Adrenal gland (tissue), 12 donors: ENCODE data around the gene VWA8. TPM values are rescaled to one million over a fixed set of nuclear protein-coding genes. Genes with fewer than 3 reads are reported as not detected.

Experiments used
- DNase-seq, 7 donors: peaks; one replicate each; pipeline ENCODE4 v3.0.0-alpha.2; 2019 to 2020
- H3K27ac ChIP-seq, 5 donors: fragments of 200-600 bp; sonication (generic) in 4 of 5; 1 replicate in 3 of 5; 2 replicates in 2 of 5; pipeline versions ENCODE4 v1.5.1 to v1.8.0; 2016 to 2020; ENCODE audit warnings: mild to moderate bottlenecking in 1 of 5
- H3K27me3 ChIP-seq: fragments of 200-600 bp; 2 replicates; pipeline ENCODE4 v1.8.0; 2021
- H3K36me3 ChIP-seq, 2 donors: fragments of 200-600 bp; replicated peaks in 1 of 2; 1 replicate in 1 of 2; 2 replicates in 1 of 2; pipeline versions ENCODE4 v1.5.1 to v1.8.0; 2018 to 2022
- H3K4me1 ChIP-seq, 2 donors: fragments of 200-600 bp; replicated peaks in 1 of 2; 1 replicate in 1 of 2; 2 replicates in 1 of 2; pipeline versions ENCODE4 v1.5.1 to v1.8.0; 2018 to 2021
- H3K4me3 ChIP-seq, 4 donors: fragments of 200-600 bp; sonication (generic) in 3 of 4; one replicate each; pipeline ENCODE4 v1.5.1; 2016 to 2018
- H3K9me3 ChIP-seq, 3 donors: fragments of 200-600 bp; sonication (generic) in 1 of 3; replicated peaks in 1 of 3; 1 replicate in 2 of 3; 2 replicates in 1 of 3; pipeline versions ENCODE4 v1.5.1 to v1.8.0; 2016 to 2021
- CTCF ChIP-seq, 6 experiments: fragments of 450-650 bp in 4 of 6; fragments of 200-600 bp in 2 of 6; sonication (generic) in 1 of 6; IDR thresholded peaks; 1 replicate in 5 of 6; 2 replicates in 1 of 6; pipeline versions ENCODE4 v1.5.1 to v1.8.0; 2016 to 2021; ENCODE audit warnings: antibody characterized with exemption in 6 of 6, mild to moderate bottlenecking in 2 of 6, moderate library complexity in 1 of 6
- POLR2A ChIP-seq, 2 donors: fragments of 450-650 bp; IDR thresholded peaks; one replicate each; pipeline ENCODE4 v1.6.1; 2017; ENCODE audit warnings: antibody characterized with exemption in 2 of 2, mild to moderate bottlenecking in 2 of 2, moderate library complexity in 1 of 2
- WGBS, 4 donors: extraction: QIAGEN DNeasy Blood & Tissue Kit in 2 of 4; methylation state at CpG; one replicate each; pipeline versions ENCODE4 v1.1.5 to v1.1.7; 2013 to 2017; 5-methylcytosine and 5-hydroxymethylcytosine counted together
- intact Hi-C, 2 donors: fragments of 100-400 bp; cut with DNase I; formaldehyde crosslinking; loops; one replicate each; pipeline versions ENCODE4 v1.14.1 to v1.15.0; 2022 to 2023
- polyA plus RNA-seq, 3 donors: library from polyadenylated mRNA; stranded (reverse); fragments of 200-250 nt in 2 of 3; fragments of 350-450 nt in 1 of 3; fragmentation: Illumina TruSeq in 1 of 3; extraction: RNeasy Lipid Tissue Mini Kit (QIAGEN cat#74804) in 1 of 3; gene quantifications; one replicate each; pipeline ENCODE4 v1.2.3, GENCODE V29; 2013 to 2014
- total RNA-seq, 9 donors: library from RNA; depleted of rRNA in 4 of 9; stranded (reverse); fragments of >200 nt in 4 of 9; fragments of 120-200 nt in 1 of 9; fragmentation: NEBNext Ultra II Directional in 1 of 9; extraction: Animal tissue kit (Norgen Biotek cat#: 25700) in 1 of 9; gene quantifications; one replicate each; pipeline versions ENCODE4 v1.1.0 to v1.2.4, GENCODE V29; 2013 to 2023
- donor health status: healthy with polysubstance abuse.
- donor health status: Bipolar disorder and iron deficiency.
- donor health status: DM: yes; HTN: yes; CAD: no.
- donor health status: DM: no; HTN: no; CAD: no.
- donor health status: DM: no; HTN: no; CAD: no.
- donor health status: DM: yes; HTN: yes; CAD: no.

VWA8 gene
- total and polyA plus RNA-seq, 12 donors = 8.1 to 45.4 (median 31.4) TPM

- no peak for DNase-seq
- Histone ChIP-seq H3K9me3 (no peaks in the 10 kb centered on the region), H3K27ac (no peak overlapping the region), H3K27me3 (no peaks in the 10 kb centered on the region), H3K4me1 (no peaks in the 10 kb centered on the region), H3K36me3 (no peaks in the 10 kb centered on the region), H3K4me3 (no peak overlapping the region)
- 88 to 98% (median 97%) methylated on average over 3 of the region's 3 CpGs for WGBS, 4 donors
- intact Hi-C loops = no loop called here
- TF ChIP-seq POLR2A (IDR thresholded peaks at IDR 0.05) (no peak), CTCF (IDR thresholded peaks at IDR 0.05) (no peak)
These were observed 361.3 kb downstream of the VWA8 start for GRCh38 chr13:41599619-41600018.

GRCh38 chr13:41597348-41598041 lies 363.4 kb downstream of the VWA8 start:
- H3K27me3 ChIP-seq = no peaks in the 10 kb centered on the region
- TF ChIP-seq POLR2A (IDR thresholded peaks at IDR 0.05) (no peak), CTCF (IDR thresholded peaks at IDR 0.05) (no peak)
- peaks cover 0 to 9% of the 10 kb centered on the region in 2 donors for H3K4me1 ChIP-seq
- H3K9me3 ChIP-seq = no peaks in the 10 kb centered on the region
- no peak overlapping the region for H3K4me3 ChIP-seq
- no peaks in the 10 kb centered on the region for H3K36me3 ChIP-seq
- 94 to 99% (median 96%) methylated on average over 2 of the region's 2 CpGs for WGBS, 4 donors
- DNase-seq = no peak
- intact Hi-C loops = no loop called here
- H3K27ac ChIP-seq = no peak overlapping the region

GRCh38 chr13:41596190-41596589 lies 364.7 kb downstream of the VWA8 start:
- Histone ChIP-seq H3K4me1 (peaks cover 0 to 9% of the 10 kb centered on the region in 2 donors), H3K27ac (no peak overlapping the region), H3K9me3 (no peaks in the 10 kb centered on the region), H3K4me3 (no peak overlapping the region), H3K27me3 (no peaks in the 10 kb centered on the region), H3K36me3 (no peaks in the 10 kb centered on the region)
- TF ChIP-seq POLR2A (IDR thresholded peaks at IDR 0.05) = no peak
- no peak for TF ChIP-seq CTCF (IDR thresholded peaks at IDR 0.05)
- intact Hi-C loops = no loop called here
- no peak for DNase-seq

- DNase-seq = no peak
- no peaks in the 10 kb centered on the region for H3K27me3 ChIP-seq
- H3K4me3 ChIP-seq = no peak overlapping the region
- H3K9me3 ChIP-seq = no peaks in the 10 kb centered on the region
- 96 to 100% (median 98%) methylated on average over 1 of the region's 1 CpG for WGBS, 4 donors
- peaks cover 0 to 9% of the 10 kb centered on the region in 2 donors for H3K4me1 ChIP-seq
- intact Hi-C loops = no loop called here
- H3K27ac ChIP-seq = no peak overlapping the region
- TF ChIP-seq POLR2A (IDR thresholded peaks at IDR 0.05) = no peak
- no peak for TF ChIP-seq CTCF (IDR thresholded peaks at IDR 0.05)
- no peaks in the 10 kb centered on the region for H3K36me3 ChIP-seq
These were observed 365.6 kb downstream of the VWA8 start for GRCh38 chr13:41595298-41595697.
